ENCODE measurements around the gene KLF5.

GRCh38 chr13:73081256-73081915 is 22.6 kb downstream of the KLF5 start:
- TF ChIP-seq, protein P1, sequence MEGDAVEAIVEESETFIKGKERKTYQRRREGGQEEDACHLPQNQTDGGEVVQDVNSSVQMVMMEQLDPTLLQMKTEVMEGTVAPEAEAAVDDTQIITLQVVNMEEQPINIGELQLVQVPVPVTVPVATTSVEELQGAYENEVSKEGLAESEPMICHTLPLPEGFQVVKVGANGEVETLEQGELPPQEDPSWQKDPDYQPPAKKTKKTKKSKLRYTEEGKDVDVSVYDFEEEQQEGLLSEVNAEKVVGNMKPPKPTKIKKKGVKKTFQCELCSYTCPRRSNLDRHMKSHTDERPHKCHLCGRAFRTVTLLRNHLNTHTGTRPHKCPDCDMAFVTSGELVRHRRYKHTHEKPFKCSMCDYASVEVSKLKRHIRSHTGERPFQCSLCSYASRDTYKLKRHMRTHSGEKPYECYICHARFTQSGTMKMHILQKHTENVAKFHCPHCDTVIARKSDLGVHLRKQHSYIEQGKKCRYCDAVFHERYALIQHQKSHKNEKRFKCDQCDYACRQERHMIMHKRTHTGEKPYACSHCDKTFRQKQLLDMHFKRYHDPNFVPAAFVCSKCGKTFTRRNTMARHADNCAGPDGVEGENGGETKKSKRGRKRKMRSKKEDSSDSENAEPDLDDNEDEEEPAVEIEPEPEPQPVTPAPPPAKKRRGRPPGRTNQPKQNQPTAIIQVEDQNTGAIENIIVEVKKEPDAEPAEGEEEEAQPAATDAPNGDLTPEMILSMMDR (IDR thresholded peaks at IDR 0.05; ENCODE audit: insufficient read depth, low read length, poor library complexity, severe bottlenecking), result no peak
- TF ChIP-seq EZH2phosphoT487 (conservative IDR thresholded peaks at IDR 0.05; ENCODE audit: low read length), result no peak
